DMS79 treated with DMSO at 0.1 percent for 48 hours (cell line): ENCODE measurements around the gene LPCAT4.
"Not testable (repeated sequence)": the region's sequence is repeated elsewhere in the genome, so short reads cannot be mapped to it uniquely, and the experiment has no call there.

ENCODE experiments used
- DNase-seq: peaks from one replicate; lab custom pipeline; 2025; lab: John Stamatoyannopoulos, UW

LPCAT4 gene

DNA sequence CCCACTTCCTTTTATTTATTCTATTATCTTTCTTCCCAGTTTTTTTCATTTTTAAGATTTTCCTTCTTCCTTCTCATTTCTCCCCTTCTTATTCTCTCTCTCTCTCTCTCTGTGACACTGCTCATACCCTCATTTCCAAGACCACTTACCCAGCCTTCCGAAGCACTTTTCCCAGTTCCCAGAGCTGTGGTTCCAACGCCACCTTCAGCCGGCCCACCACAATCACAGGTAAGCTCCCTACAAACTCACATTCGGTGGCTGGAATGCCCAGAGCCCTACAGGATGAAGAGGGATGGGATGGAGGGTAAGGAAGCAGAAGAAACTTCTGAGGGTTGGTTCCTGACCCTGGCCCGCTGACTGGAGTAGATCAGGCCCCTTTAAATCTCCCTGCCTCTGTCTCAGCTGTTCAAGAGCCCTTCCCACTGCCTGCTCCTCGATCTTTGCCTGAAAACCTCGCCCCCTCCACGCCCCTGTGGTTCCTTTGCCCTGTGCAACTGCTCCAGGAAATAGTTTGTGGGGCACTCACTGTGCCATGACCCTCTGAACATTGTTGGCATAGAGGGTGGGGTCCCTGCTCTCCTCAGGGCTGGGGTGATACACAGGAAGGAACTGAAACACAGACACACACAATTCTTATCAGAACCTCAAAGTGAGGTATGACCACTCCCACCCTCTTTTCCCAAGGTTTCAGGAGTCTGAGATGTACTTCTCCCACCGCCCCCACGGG is 4.8 kb downstream of the LPCAT4 start:
- no peak for DNase-seq

DNA sequence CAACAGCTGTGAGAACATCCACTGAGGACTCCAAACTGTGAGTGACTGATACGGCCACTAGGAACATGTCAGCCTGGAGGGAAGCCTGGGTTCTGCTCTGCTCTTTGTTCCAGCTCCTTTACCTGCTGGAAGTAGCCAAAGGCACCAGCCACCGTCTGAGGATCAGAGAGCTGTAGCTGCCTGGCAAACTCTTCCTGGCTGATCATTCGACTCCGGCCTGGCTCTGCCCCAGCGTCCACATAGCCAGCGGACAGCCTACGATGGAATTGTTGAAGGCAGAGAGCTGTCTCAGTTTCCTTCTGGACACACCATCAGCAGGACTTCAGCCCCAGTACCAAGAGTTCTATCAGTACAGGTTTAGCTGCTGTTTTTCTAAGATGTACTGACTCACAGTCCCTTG is 5.7 kb downstream of the LPCAT4 start:
- no peak for DNase-seq

DNA sequence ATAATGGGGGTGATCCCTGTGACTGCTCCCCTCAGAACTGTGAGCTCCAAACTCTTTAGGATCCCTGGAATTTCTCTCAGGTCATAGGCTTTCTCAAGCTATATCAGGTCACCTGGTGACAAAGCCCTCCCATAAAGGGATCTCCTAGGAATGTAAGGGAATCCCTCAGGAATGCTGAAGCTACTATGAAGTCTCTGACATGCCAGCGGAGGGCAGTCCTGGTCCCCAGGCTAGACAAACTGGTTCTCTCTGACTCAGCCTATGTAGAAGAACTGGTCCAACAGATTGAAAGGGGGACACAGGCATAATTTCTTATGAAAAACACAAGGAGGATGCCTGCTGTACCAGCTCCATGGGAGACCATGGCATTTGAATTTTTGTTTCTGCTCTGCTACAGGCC is 6.7 kb downstream of the LPCAT4 start:
- no peak for DNase-seq

DNA sequence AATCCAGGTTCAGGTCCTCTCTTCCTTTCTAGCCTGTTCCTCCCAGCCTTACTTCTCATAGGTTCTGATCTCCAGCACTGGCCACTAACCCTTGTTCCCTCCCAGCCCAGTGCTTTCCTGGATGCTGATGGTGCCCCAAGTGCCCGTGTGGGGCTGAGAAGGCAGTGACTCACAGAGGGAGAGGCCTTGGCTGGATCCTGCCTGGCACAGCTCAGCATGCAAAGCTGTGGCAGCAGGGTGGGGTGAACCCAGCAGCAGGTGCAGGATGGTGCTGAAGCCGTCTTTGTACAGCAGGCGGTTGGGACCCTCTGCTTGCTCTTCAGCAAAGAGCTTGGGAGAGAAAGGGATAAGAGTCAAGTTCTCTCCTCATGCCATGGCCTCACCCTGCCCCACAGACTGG is 7.6 kb downstream of the LPCAT4 start:
- no peak for DNase-seq

DNA sequence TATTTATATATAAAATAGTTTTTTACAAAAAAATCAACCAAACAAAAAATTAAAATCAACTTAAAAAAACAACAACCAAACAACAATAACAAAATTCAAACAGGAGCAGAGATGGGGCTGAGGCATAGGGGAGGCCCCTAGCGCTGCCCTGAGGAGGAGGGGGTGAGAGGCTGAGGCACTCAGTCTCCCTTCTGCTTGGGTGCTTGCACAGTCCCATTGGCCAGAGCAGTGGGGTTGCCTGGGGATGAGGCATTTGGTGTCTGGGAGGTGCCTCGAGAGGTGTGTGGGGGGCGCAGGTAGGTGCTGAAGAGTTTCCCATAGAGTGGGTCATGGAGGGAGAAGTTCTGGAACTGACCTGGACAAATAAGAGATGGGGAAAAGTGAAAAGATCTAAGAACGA is 8.0 kb downstream of the LPCAT4 start:
- no peak for DNase-seq

DNA sequence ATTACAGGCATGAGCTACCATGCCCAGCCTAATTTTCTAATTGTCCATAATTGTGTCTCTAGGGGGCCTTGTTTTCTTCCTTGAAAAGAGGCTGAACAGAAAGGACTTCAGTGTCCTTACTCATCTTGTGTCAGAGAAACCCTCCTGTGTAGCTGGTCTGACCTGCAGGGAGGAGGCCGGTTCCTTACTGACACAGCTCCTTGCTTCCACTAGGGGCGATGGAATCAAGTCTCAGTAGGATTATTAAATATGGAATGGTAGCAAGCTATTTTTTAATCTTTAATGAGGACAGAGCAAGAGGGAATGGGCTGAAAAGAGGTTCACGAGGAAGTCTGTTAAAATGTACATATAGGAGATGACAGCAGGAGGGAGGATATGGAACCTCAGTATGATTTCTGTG is 8.6 kb downstream of the LPCAT4 start:
- DNase-seq, result no peak

DNA sequence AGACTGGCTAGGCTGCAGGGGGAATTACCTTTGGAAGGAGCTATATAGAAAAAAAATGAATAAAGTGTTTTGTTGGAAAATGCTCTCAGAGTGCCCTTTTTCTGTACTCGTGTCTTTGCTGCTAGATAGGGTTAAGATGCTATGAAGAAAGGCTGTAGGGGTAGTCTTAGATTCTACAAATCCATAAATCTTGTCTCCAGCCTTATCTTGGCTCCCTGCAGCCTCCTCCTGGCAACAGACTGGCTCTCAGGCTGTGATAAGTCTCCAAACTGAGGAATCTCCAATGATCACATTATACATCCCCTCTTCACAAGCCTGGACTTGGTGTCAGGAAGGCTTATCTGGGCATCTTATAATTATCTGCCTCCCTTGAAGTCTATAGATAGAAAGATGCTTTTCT is 9.3 kb downstream of the LPCAT4 start:
- no peak for DNase-seq

DNA sequence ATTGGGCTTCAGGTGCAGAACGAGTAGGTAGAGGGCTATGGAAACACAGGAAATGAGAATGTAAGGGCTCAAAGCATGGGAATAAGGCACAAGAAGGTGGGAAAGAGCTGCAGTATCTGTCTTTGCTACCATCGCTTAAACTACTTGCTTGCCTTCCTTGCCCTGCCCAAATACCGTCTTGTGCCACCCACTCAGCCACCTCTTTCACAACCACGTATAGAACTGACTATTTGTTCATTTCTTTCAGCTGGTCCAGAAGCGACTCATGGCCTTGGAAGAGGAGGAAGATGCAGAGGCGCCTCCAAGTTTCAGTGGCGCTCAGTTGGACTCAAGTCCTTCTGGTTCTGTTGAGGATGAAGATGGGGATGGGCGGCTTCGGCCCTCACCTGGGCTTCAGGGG is 11.8 kb downstream of the LPCAT4 start:
- DNase-seq, result no peak

DNA sequence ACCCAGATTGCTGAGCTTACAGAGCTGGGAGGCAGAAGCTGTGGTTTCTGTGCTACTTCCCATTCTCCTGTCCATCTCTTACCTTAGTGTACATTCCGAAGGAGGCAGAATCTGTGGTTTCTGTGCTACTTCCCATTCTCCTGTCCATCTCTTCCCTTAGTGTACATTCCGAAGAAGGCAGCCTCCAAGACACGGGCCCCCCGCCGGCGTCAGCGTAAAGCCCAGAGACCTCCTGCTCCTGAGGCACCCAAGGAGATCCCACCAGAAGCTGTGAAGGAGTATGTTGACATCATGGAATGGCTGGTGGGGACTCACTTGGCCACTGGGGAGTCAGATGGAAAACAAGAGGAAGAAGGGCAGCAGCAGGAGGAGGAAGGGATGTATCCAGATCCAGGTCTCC is 12.7 kb downstream of the LPCAT4 start:
- no peak for DNase-seq

DNA sequence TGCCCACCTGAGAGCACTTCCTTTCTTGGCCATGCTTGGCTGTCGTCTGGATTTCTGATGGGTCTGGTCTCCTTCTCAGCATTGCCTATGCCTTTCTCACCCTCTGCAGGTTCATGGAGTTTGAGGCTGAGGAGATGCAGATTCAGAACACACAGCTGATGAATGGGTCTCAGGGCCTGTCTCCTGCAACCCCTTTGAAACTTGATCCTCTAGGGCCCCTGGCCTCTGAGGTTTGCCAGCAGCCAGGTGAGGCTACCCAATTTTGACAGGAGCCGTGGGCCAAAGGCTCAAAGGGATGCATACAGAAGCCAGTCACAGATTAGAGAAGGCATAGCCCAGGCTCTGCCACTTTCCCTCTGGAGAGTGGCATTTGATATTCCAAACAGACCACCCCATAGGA is 13.4 kb downstream of the LPCAT4 start:
- no peak for DNase-seq

DNA sequence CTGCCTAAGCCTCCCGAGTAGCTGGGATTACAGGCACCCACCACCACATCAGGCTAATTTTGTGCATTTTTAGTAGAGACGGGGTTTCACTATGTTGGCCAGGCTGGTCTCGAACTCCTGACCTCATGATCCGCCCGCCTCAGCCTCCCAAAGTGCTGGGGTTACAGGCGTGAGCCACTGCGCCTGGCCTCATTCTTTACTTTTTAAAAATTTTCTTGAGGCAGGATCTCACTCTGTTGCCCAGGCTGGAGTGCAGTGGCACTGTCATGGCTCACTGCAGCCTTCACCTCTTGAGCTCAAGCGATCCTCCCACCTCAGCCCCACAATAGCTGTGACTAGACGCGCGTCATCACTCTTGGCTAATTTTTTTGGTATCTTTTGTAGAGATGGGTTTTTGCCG is 14.0 kb downstream of the LPCAT4 start:
- not testable (repeated sequence) for DNase-seq

DNA sequence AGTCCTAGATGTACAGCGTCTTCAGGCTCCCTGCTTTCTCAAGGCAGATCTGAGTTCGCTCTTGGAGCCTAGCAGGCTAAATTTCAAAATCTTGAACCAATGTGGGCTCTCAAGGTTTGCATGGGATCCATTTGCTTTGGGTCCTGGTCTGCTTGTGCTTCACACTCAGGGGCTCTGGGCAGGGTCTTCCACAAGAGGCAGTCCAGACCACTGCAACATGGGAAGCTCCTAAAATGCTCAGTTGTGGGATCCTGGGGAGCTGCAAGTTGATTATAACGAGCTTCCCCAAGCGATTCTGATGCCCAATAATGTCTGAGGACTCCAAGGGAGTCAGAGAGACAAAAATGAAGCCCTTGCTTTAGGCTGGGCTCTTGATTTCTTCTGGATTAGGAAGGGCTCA is 17.2 kb downstream of the LPCAT4 start:
- DNase-seq, result no peak

DNA sequence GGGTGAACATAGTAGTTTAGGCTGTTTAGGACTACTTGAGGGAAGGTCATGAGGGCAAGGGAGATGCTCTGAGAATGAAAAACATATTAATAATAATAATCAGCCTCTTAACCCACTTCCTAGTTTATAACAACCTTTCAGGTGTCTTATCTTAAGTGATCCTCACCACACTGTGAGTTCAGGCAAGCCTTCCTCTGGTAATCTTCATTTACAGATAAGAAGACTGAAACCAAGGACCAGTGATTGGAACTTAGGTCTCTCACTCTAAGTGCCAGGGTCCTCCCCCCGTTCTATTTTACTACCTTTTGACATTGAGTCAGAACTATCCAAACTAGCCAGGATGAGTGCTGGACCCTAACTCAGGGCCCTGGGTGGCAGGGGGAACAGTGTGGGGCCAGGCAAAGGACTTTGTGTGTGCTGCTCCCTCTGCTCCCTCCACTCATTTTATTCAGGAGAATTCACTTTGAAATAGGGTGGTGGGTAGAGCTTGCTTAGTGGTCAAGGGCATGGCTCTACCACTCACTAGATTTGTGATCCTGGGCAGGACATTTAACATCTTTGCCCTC is 18.2 kb downstream of the LPCAT4 start:
- no peak for DNase-seq

DNA sequence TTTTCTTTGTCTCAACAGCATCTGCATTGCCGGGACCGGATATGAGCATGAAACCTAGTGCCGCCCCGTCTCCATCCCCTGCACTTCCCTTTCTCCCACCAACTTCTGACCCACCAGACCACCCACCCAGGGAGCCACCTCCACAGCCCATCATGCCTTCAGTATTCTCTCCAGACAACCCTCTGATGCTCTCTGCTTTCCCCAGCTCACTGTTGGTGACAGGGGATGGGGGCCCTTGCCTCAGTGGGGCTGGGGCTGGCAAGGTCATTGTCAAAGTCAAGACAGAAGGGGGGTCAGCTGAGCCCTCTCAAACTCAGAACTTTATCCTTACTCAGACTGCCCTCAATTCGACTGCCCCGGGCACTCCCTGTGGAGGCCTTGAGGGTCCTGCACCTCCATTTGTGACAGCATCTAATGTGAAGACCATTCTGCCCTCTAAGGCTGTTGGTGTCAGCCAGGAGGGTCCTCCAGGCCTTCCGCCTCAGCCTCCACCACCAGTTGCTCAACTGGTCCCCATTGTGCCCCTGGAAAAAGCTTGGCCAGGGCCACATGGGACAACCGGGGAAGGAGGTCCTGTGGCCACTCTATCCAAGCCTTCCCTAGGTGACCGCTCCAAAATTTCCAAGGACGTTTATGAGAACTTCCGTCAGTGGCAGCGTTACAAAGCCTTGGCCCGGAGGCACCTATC is 18.9 kb downstream of the LPCAT4 start:
- DNase-seq, result no peak

DNA sequence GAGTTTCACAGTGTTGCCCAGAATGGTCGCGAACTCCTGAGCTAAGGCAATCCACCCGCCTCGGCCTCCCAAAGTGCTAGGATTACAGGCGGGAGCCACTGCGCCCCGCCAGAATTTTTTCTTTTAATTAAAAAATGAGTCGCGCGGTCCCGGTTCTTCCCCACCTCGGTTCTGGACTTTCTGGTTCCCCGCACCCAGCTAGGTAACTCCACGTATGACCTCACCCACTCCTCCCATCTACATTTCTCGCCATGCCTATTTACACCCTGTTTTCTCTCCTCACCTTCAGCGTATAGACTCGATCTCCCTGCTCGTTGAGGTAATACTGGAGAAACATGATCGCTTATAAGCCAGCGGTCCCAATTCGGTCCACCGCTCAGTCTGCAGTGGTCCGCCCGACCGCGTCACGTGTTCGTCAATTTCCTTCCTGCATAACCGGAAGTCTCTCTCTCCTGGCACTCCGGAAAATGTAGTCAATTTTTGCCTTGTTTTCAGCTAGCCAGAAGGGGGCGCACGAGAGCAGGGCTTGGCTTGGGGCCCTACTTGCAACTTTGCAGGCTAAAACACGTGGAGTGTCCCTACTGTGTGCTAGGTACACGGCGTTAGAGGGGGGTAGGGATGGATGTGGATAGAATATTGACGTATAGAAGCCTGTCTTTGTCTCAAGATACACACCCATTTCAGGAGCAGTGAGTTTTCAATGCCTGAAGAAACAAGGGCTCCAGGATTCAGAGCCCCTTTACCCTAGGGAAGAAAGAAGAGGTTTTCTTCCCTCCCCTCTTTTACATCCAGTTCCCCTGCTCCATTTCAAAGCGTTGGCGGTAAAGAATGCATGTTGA is 24.0 kb downstream of the LPCAT4 start, which contains the start of the genes NOP10 and NUTM1:
Gene NOP10, minus strand, starts transcription at position 400 of the 839 bp plus-strand sequence. Its CDS starts 63 bp downstream, at position 337.
Gene NUTM1, plus strand, starts transcription at position 579 of the 839 bp plus-strand sequence. CDS start 382 bp downstream, outside the sequence.
- peak; percentile 59 for DNase-seq

DNA sequence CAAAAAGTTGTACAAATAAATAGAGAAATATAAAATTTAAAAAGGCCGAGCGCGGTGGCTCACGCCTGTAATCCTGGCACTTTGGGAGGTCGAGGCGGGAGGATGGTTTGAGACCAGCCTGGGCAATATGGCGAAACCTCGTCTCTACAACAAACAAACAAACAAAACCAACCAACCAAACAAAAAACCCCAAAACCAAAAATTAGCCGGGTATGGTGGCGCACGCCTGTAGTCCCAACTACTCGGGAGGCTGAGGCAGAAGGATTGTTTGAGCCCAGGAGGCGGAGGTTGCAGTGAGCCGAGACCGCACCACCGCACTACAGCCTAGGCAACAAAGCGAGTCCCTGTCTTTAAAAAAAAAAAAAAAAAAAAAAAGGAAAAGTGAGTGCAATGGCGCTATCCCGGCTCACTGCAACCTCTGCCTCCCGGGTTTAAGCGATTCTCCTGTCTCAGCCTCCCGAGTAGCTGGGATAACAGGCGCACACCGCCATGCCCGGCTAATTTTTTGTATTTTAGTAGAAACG is 24.7 kb downstream of the LPCAT4 start:
- DNase-seq, result not testable (repeated sequence)

DNA sequence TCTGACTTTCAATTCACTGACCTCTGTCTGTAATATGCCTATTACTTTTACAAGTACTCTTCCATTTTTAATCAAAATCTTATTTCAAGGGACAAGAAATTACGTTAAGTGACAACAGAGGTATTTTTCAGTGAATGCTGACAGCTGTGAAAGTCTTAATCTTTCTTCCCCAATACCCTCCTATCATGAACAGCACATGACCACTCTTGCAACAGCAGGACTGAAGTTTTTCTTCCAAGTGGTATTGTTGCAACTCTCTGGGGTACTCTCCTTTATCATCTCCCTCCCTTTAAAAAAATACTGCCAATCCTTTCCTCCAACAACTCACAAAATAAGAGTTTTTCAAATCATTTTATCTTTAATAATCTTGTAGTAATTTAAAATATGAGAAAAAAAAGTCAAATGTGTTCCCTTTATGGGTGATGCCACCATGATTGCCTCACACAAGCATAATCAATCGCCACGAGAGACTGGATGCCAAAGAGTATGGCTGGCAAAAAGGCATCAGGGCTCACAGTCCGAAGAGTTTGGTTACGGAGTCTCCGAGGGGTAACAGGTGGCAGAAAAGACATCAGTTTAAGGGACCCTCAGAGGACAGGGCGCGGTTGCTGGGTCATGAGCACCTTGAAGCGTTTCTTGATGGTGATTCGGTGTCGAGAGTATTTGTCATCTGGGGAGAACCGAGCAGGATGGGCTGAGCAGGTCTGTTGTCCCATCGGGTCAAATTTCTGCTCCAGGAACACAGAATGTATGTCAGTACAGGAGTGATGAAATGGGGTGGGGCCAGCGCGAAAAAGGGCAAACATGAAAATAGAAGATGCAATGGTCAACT is 25.4 kb downstream of the LPCAT4 start:
- no peak for DNase-seq

DNA sequence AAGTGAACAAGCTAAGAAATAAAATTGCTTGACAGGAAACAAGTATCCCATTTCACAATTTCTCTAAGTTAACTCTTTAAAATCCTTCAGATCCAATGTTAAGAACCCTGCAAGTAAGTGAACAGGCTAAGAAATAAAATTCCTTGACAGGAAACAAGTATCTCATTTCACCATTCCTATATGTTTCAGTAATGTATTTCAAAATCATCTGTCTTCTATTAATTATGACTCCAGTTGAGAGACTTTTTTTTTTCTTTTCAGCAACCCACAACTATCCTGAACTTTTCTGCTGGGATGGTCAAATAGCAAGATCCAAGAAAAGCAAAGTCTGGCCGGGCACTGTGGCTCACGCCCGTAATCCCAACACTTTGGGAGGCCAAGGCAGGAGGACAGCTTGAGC is 27.1 kb downstream of the LPCAT4 start:
- no peak for DNase-seq

DNA sequence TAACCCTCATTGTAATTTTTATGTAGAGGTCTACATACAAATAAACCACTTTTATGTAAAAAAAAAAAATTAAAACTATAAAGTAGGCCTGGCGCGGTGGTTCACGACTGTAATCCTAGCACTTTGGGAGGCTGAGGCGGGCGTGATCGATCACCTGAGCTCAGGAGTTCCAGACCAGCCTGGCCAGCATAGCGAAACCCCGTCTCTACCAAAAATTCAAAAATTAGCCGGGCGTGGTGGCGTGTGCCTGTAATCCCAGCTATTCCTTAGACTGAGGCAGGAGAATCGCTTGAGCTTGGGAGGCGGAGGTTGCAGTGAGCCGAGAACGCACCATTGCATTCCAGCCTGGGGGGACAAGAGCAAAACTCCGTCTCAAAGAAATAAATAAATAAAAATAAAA is 28.6 kb downstream of the LPCAT4 start:
- no peak for DNase-seq

DNA sequence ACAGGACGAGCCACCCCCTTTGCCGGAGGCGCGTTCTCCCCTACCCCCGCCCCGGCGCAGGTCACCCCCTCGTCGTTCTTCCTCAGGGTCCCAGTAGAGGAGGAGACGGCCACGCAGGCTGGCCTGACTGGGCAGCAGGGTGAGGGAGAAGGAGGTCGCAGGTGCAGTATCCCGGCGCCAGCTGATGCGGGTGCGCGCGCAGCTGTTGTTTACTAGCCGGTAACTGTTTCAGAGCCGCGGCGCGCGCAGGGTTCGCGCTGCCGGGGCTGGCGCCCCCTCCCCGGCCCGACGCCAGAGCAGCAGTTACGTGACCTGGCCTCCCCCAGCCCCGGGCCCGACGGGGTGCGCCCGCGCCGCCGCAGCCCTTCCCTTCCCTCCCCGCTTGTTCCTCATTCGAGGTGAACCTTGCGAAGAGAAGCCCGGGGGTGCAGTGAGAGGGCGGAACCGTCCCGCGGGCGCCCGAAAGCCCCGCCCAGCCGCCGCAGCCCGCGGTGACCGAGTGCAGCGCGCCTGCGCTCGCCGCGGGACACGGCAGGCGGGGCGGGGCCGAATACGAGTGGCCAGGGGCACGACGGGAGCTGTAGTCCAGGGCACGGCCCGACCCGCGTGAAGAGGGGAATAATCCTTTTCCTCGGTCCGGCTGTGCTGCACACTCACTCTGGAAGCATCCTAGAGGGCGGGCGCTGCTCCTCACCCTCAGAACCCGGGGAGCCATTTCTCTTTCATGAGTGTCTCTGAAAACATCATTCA is 29.3 kb downstream of the LPCAT4 start, which contains the start of gene SLC12A6:
Gene SLC12A6, minus strand, starts transcription at position 225 of the 750 bp plus-strand sequence. CDS start 1,101 bp downstream, outside the sequence.
- DNase-seq, result peak; percentile 40
